Measurements from ENCODE around the gene FES. TPM values are rescaled to one million over a fixed set of nuclear protein-coding genes. Genes with fewer than 3 reads are reported as not detected.

FES gene
- total and polyA plus RNA-seq, 7 donors, result 4.9 to 35.5 (median 28.0) TPM

DNA sequence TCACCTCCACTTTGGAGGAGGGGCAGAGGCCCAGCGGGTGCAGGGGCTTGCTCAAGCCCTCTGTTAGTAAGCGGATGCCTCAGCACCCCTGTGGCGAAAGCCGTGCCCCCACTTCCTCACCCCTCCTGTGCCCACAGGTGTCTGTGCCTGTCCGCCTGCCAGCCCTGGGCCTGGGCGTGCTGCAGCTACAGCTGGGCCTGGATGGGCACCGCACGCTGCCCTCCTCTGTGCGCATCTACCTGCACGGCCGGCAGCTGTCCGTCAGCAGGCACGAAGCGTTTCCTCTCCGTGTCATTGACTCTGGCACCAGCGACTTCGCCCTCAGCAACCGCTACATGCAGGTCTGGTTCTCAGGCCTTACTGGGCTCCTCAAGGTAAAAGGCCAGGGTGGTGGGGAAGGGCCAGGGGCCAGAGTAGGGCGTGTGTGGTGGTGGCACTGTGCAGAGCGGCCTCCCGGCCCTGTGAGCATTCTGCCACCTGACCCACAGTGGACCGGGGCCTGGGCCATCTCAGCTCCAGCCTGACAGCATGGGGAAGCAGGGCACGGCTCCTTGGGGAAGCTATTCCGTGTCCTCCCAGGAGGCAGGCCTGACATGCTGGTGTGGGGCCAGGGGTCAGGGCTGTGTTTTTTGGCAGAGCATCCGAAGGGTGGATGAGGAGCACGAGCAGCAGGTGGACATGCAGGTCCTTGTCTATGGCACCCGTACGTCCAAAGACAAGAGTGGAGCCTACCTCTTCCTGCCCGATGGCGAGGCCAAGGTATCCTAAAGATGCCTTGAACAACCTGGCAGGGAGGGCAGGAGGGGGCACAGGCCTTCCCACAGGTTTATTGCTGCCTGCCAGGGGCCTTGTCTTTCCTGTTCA is 27.8 kb downstream of the FES start:
- intact Hi-C loops (cut with DNase I), result no loop called here
- no peak overlapping the region for H3K27ac ChIP-seq
- H3K4me1 ChIP-seq, result peaks cover 0 to 5% (median 0%) of the 10 kb centered on the region in 4 donors
- WGBS, 2 donors, result 95 to 96% methylated on average over 30 of the region's 30 CpGs
- no peak for DNase-seq
- H3K27me3 ChIP-seq, result no peaks in the 10 kb centered on the region
- no peak overlapping the region for H3K4me3 ChIP-seq
- TF ChIP-seq EP300 (IDR thresholded peaks at IDR 0.05), result no peak
- no peak for TF ChIP-seq POLR2AphosphoS5 (IDR thresholded peaks at IDR 0.05)
- no peak for TF ChIP-seq POLR2A (IDR thresholded peaks at IDR 0.05)
- TF ChIP-seq, protein P1, sequence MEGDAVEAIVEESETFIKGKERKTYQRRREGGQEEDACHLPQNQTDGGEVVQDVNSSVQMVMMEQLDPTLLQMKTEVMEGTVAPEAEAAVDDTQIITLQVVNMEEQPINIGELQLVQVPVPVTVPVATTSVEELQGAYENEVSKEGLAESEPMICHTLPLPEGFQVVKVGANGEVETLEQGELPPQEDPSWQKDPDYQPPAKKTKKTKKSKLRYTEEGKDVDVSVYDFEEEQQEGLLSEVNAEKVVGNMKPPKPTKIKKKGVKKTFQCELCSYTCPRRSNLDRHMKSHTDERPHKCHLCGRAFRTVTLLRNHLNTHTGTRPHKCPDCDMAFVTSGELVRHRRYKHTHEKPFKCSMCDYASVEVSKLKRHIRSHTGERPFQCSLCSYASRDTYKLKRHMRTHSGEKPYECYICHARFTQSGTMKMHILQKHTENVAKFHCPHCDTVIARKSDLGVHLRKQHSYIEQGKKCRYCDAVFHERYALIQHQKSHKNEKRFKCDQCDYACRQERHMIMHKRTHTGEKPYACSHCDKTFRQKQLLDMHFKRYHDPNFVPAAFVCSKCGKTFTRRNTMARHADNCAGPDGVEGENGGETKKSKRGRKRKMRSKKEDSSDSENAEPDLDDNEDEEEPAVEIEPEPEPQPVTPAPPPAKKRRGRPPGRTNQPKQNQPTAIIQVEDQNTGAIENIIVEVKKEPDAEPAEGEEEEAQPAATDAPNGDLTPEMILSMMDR (IDR thresholded peaks at IDR 0.05), result no peak
- H3K36me3 ChIP-seq, result peaks cover 62 to 98% (median 81%) of the 10 kb centered on the region in 4 donors
- H3K9me3 ChIP-seq, result no peaks in the 10 kb centered on the region

DNA sequence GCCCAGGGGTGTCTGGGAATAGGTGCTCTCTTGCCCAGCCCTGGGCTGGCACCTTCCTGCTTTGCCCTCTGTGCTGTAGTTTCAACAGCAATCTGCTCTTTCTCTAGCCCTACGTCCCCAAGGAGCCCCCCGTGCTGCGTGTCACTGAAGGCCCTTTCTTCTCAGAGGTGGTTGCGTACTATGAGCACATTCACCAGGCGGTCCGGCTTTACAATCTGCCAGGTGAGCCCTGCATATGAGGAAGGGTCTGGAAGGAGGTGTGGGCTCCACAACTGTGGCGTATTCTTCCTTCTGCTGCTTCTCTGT is 28.4 kb downstream of the FES start:
- 97 to 98% methylated on average over 7 of the region's 7 CpGs for WGBS, 2 donors
- intact Hi-C loops (cut with DNase I), result no loop called here
- Histone ChIP-seq H3K4me3 (no peak overlapping the region), H3K27ac (no peak overlapping the region), H3K36me3 (peaks cover 58 to 98% (median 78%) of the 10 kb centered on the region in 4 donors), H3K4me1 (peaks cover 0 to 5% (median 0%) of the 10 kb centered on the region in 4 donors), H3K27me3 (no peaks in the 10 kb centered on the region), H3K9me3 (no peaks in the 10 kb centered on the region)
- no peak for TF ChIP-seq EP300 (IDR thresholded peaks at IDR 0.05)
- no peak for TF ChIP-seq POLR2A (IDR thresholded peaks at IDR 0.05)
- no peak for TF ChIP-seq POLR2AphosphoS5 (IDR thresholded peaks at IDR 0.05)
- TF ChIP-seq, protein P1 (IDR thresholded peaks at IDR 0.05), result no peak
- DNase-seq, result no peak

GRCh38 chr15:90913398-90913944 is 29.2 kb downstream of the FES start:
- TF ChIP-seq EP300 (IDR thresholded peaks at IDR 0.05) (no peak), POLR2AphosphoS5 (IDR thresholded peaks at IDR 0.05) (no peak), POLR2A (IDR thresholded peaks at IDR 0.05) (no peak)
- TF ChIP-seq, protein P1 (IDR thresholded peaks at IDR 0.05), result no peak
- Histone ChIP-seq H3K9me3 (no peaks in the 10 kb centered on the region), H3K4me3 (no peak overlapping the region), H3K27me3 (no peaks in the 10 kb centered on the region), H3K36me3 (peaks cover 58 to 99% (median 82%) of the 10 kb centered on the region in 4 donors), H3K27ac (no peak overlapping the region), H3K4me1 (peaks cover 0 to 5% (median 0%) of the 10 kb centered on the region in 4 donors)
- intact Hi-C loops (cut with DNase I), result no loop called here
- DNase-seq, result no peak
- WGBS, 2 donors, result 95 to 96% methylated on average over 12 of the region's 12 CpGs

GRCh38 chr15:90914305-90915080 is 30.2 kb downstream of the FES start:
- H3K27me3 ChIP-seq, result no peaks in the 10 kb centered on the region
- H3K9me3 ChIP-seq, result no peaks in the 10 kb centered on the region
- DNase-seq, result no peak
- H3K36me3 ChIP-seq, result peaks cover 57 to 100% (median 86%) of the 10 kb centered on the region in 4 donors
- 91 to 93% methylated on average over 22 of the region's 22 CpGs for WGBS, 2 donors
- H3K27ac ChIP-seq, result peak overlapping the region in 2 of 4 donors; percentile 19 to 36
- TF ChIP-seq POLR2AphosphoS5 (IDR thresholded peaks at IDR 0.05), result no peak
- TF ChIP-seq, protein P1 (IDR thresholded peaks at IDR 0.05), result no peak
- TF ChIP-seq EP300 (IDR thresholded peaks at IDR 0.05), result no peak
- TF ChIP-seq POLR2A (IDR thresholded peaks at IDR 0.05), result no peak
- intact Hi-C loops (cut with DNase I), result no loop called here
- no peak overlapping the region for H3K4me3 ChIP-seq
- H3K4me1 ChIP-seq, result peaks cover 0 to 5% (median 0%) of the 10 kb centered on the region in 4 donors
